Panc1 (cell line): ENCODE data around the gene ZBTB1. TPM values are rescaled to one million over a fixed set of nuclear protein-coding genes. Genes with fewer than 3 reads are reported as not detected.

Experiments used
- ATAC-seq: fragments of 200-7000 bp; cut with Tn5 transposase; 2 replicates; pipeline ENCODE4 v1.9.1; 2020; ENCODE audit warnings: mild to moderate bottlenecking, moderate library complexity
- BruUV-seq: library from RNA; stranded (reverse); fragments of 400-500 nt; replicated peaks from 2 replicates; lab custom pipeline; 2021; lab: Mats Ljungman, UMichigan
- CTCF ChIA-PET: fragments of 300-600 bp; sonication (Branson Sonifier 250); formaldehyde crosslinking; loops from one replicate; lab custom pipeline; 2022; ENCODE audit warnings: antibody characterized with exemption; lab: Charles Lee
- POLR2A ChIA-PET: fragments of 300-600 bp; sonication (Branson Sonifier 250); formaldehyde crosslinking; loops from one replicate; lab custom pipeline; 2022; ENCODE audit warnings: antibody characterized with exemption; lab: Charles Lee
- DNase-seq: peaks from one replicate; pipeline ENCODE4 v3.0.0-alpha.2; 2010; ENCODE audit warnings: low read depth, low spot score
- H3K27ac ChIP-seq: 2 replicates; pipeline ENCODE4 v1.5.1; 2011; ENCODE audit warnings: mild to moderate bottlenecking, low read length, inconsistent platforms
- H3K27me3 ChIP-seq: fragments of 200-500 bp; sonication (Bioruptor generic); 2 replicates; pipeline ENCODE4 v1.6.0; 2014; ENCODE audit warnings: low read length, inconsistent platforms; ENCODE audit not compliant: control insufficient read depth, insufficient read depth
- H3K36me3 ChIP-seq: fragments of 200-500 bp; sonication (Bioruptor generic); 2 replicates; pipeline ENCODE4 v1.5.1; 2014; ENCODE audit warnings: inconsistent platforms, mild to moderate bottlenecking, low read length, moderate library complexity; ENCODE audit not compliant: control insufficient read depth, insufficient read depth
- H3K4me1 ChIP-seq: 2 replicates; pipeline ENCODE4 v1.5.1; 2011; ENCODE audit warnings: inconsistent platforms, mild to moderate bottlenecking, low read length, moderate library complexity; ENCODE audit not compliant: control insufficient read depth, insufficient read depth
- H3K4me3 ChIP-seq, 2 experiments: 2 replicates each; pipeline ENCODE4 v1.5.1; 2011 to 2012; ENCODE audit warnings: low read depth in 2 of 2, low read length in 2 of 2, mild to moderate bottlenecking in 2 of 2, inconsistent platforms in 1 of 2, moderate library complexity in 1 of 2
- H3K9me3 ChIP-seq: fragments of 200-500 bp; sonication (Bioruptor generic); 2 replicates; pipeline ENCODE4 v1.5.1; 2014; ENCODE audit warnings: low read depth, mild to moderate bottlenecking, inconsistent platforms, low read length, moderate library complexity; ENCODE audit not compliant: control insufficient read depth, insufficient read depth
- POLR2AphosphoS5 ChIP-seq: IDR thresholded peaks from 2 replicates; pipeline ENCODE4 v1.6.1; 2012; ENCODE audit warnings: mild to moderate bottlenecking, low read depth, low read length, moderate library complexity
- SIN3A ChIP-seq: IDR thresholded peaks from 2 replicates; pipeline ENCODE4 v1.6.1; 2012; ENCODE audit warnings: low read depth, mild to moderate bottlenecking, low read length, moderate library complexity, borderline replicate concordance; ENCODE audit not compliant: insufficient read depth
- TCF7L2 ChIP-seq: IDR thresholded peaks from 2 replicates; pipeline ENCODE4 v1.6.1; 2011; ENCODE audit warnings: mild to moderate bottlenecking, low read depth, low read length, inconsistent platforms
- in situ Hi-C: cut with HindIII; loops from 2 replicates; pipeline ENCODE4 v1.10.0; 2016; ENCODE audit warnings: low sequenced_read_pairs, low pct_unique_long_range_greater_than_20kb
- intact Hi-C: fragments of 100-400 bp; cut with micrococcal nuclease; formaldehyde crosslinking; loops from one replicate; pipeline ENCODE4 v1.10.0; 2022; ENCODE audit not compliant: unreplicated experiment
- total RNA-seq: library from RNA; stranded (reverse); gene quantifications from one replicate; pipeline ENCODE4 v1.2.1, GENCODE V29; 2021; ENCODE audit not compliant: unreplicated experiment
- TF ChIP-seq, protein P1 (sequence below): fragments of 450-650 bp; IDR thresholded peaks from 2 replicates; pipeline ENCODE4 v1.5.1; 2017; ENCODE audit warnings: mild to moderate bottlenecking
- TF ChIP-seq, protein P2 (sequence below), 2 experiments: IDR thresholded peaks; 2 replicates each; pipeline ENCODE4 v1.6.1; 2011 to 2012; ENCODE audit warnings: low read depth in 2 of 2, control low read depth in 1 of 2, low read length in 1 of 2, mild to moderate bottlenecking in 1 of 2, moderate library complexity in 1 of 2; ENCODE audit not compliant: insufficient read depth in 1 of 2

The ZBTB1 gene
- total RNA-seq, 1 experiment from 2014 or later = 36.1 TPM

DNA sequence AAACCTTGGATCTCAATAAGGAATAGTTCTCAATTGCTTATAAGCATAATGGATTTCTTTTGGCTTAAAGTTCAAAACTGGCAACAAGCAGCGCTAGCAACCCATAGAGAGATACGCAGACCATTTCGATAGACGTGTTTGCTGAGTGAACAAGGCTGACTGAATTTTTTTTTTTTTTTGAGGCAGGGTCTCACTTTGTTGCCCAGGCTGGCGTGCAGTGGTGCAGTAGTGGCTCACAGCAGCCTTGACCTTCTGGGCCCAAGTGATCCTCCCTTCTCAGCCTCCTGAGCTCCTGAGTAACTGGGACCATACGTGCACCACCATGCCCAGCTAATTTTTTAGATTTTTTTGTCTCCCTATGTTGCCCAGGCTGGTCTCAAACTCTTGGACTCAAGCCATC lies 40.7 kb upstream of the ZBTB1 start:
- Histone ChIP-seq H3K27ac (no peak overlapping the region), H3K4me3 (no peak overlapping the region), H3K36me3 (no peaks in the 10 kb centered on the region; the same call in 1 of the 2 replicates), H3K9me3 (no peaks in the 10 kb centered on the region), H3K27me3 (no peaks in the 10 kb centered on the region), H3K4me1 (peaks cover 2% of the 10 kb centered on the region; the same call in 1 of the 2 replicates)
- ATAC-seq (no peak), DNase-seq (no peak)
- in situ Hi-C loops (no loop called here), intact Hi-C loops (no loop called here)
- TF ChIP-seq SIN3A (no peak), TCF7L2 (no peak), POLR2AphosphoS5 (no peak)
- TF ChIP-seq, protein P1, sequence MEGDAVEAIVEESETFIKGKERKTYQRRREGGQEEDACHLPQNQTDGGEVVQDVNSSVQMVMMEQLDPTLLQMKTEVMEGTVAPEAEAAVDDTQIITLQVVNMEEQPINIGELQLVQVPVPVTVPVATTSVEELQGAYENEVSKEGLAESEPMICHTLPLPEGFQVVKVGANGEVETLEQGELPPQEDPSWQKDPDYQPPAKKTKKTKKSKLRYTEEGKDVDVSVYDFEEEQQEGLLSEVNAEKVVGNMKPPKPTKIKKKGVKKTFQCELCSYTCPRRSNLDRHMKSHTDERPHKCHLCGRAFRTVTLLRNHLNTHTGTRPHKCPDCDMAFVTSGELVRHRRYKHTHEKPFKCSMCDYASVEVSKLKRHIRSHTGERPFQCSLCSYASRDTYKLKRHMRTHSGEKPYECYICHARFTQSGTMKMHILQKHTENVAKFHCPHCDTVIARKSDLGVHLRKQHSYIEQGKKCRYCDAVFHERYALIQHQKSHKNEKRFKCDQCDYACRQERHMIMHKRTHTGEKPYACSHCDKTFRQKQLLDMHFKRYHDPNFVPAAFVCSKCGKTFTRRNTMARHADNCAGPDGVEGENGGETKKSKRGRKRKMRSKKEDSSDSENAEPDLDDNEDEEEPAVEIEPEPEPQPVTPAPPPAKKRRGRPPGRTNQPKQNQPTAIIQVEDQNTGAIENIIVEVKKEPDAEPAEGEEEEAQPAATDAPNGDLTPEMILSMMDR = no peak
- TF ChIP-seq, protein P2, sequence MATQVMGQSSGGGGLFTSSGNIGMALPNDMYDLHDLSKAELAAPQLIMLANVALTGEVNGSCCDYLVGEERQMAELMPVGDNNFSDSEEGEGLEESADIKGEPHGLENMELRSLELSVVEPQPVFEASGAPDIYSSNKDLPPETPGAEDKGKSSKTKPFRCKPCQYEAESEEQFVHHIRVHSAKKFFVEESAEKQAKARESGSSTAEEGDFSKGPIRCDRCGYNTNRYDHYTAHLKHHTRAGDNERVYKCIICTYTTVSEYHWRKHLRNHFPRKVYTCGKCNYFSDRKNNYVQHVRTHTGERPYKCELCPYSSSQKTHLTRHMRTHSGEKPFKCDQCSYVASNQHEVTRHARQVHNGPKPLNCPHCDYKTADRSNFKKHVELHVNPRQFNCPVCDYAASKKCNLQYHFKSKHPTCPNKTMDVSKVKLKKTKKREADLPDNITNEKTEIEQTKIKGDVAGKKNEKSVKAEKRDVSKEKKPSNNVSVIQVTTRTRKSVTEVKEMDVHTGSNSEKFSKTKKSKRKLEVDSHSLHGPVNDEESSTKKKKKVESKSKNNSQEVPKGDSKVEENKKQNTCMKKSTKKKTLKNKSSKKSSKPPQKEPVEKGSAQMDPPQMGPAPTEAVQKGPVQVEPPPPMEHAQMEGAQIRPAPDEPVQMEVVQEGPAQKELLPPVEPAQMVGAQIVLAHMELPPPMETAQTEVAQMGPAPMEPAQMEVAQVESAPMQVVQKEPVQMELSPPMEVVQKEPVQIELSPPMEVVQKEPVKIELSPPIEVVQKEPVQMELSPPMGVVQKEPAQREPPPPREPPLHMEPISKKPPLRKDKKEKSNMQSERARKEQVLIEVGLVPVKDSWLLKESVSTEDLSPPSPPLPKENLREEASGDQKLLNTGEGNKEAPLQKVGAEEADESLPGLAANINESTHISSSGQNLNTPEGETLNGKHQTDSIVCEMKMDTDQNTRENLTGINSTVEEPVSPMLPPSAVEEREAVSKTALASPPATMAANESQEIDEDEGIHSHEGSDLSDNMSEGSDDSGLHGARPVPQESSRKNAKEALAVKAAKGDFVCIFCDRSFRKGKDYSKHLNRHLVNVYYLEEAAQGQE (IDR thresholded peaks at IDR 0.05; ENCODE audit: insufficient read depth in 1 of 2, low read depth in 2 of 2, low read length in 1 of 2) = no peak
- CTCF ChIA-PET = no interaction called here
- BruUV-seq = no TSS peak
- POLR2A ChIA-PET = interaction anchor here (0.6 to 0.7 kb wide), 2 partner anchors 21 to 1553 kb away, joined by 3 to 4 read pairs; no protein-coding TSS in a partner anchor

GRCh38 chr14:64464651-64465050 lies 39.9 kb upstream of the ZBTB1 start:
- intact Hi-C loops (no loop called here), in situ Hi-C loops (no loop called here)
- POLR2A ChIA-PET = no interaction called here
- ATAC-seq (peak; percentile 24; the same call in 1 of the 2 replicates), DNase-seq (no peak)
- Histone ChIP-seq H3K9me3 (no peaks in the 10 kb centered on the region), H3K27ac (no peak overlapping the region), H3K4me3 (peak overlapping the region; percentile 49 to 55), H3K36me3 (no peaks in the 10 kb centered on the region), H3K27me3 (no peaks in the 10 kb centered on the region), H3K4me1 (peaks cover 2% of the 10 kb centered on the region; the same call in 1 of the 2 replicates)
- TF ChIP-seq, protein P1 = no peak
- no peak for TF ChIP-seq SIN3A
- TF ChIP-seq POLR2AphosphoS5 = no peak
- TF ChIP-seq, protein P2 (IDR thresholded peaks at IDR 0.05; ENCODE audit: insufficient read depth in 1 of 2, low read depth in 2 of 2, low read length in 1 of 2) = no peak
- TF ChIP-seq TCF7L2 = no peak
- CTCF ChIA-PET = no interaction called here
- BruUV-seq = no TSS peak
